H1 (cell line): ENCODE data around the gene SYNJ2BP. TPM values are rescaled to one million over a fixed set of nuclear protein-coding genes. Genes with fewer than 3 reads are reported as not detected.

ENCODE experiments used
- CTCF ChIA-PET: fragments of 300-600 bp; sonication (Branson Sonifier 250); formaldehyde crosslinking; loops from one replicate; lab custom pipeline; 2021; ENCODE audit not compliant: partially characterized antibody; lab: Charles Lee
- POLR2A ChIA-PET: fragments of 300-600 bp; sonication (Branson Sonifier 250); formaldehyde crosslinking; loops from one replicate; lab custom pipeline; 2021; ENCODE audit warnings: inconsistent platforms; ENCODE audit not compliant: partially characterized antibody; lab: Charles Lee
- DNase-seq, 2 experiments: peaks; one replicate each; pipeline versions ENCODE4 v3.0.0 to v3.0.0-alpha.2; 2010 to 2022; ENCODE audit warnings: low spot score in 2 of 2, low read depth in 1 of 2, mixed read lengths in 1 of 2
- FAIRE-seq: peaks from 2 replicates; lab custom pipeline; 2011; peaks lifted over from hg19 to GRCh38; lab: Jason Lieb, UNC
- H2AFZ ChIP-seq: 2 replicates; pipeline ENCODE4 v1.8.1; 2012; ENCODE audit warnings: low read length, inconsistent platforms
- H2AK5ac ChIP-seq: 2 replicates; pipeline ENCODE4 v1.6.1; 2013; ENCODE audit warnings: low read depth, low read length
- H2BK120ac ChIP-seq: replicated peaks from 2 replicates; pipeline ENCODE3; 2013; ENCODE audit warnings: low read depth, low read length, inconsistent platforms
- H2BK12ac ChIP-seq: 2 replicates; pipeline ENCODE4 v1.6.1; 2013; ENCODE audit warnings: low read depth, low read length
- H2BK15ac ChIP-seq: 2 replicates; pipeline ENCODE4 v1.6.1; 2013; ENCODE audit warnings: low read length
- H2BK20ac ChIP-seq: 2 replicates; pipeline ENCODE4 v1.6.1; 2013; ENCODE audit warnings: low read length
- H2BK5ac ChIP-seq: 2 replicates; pipeline ENCODE4 v1.6.1; 2013; ENCODE audit warnings: low read depth, low read length
- H3K14ac ChIP-seq: 2 replicates; pipeline ENCODE4 v1.6.1; 2013; ENCODE audit warnings: inconsistent platforms; ENCODE audit not compliant: insufficient read length
- H3K18ac ChIP-seq: 2 replicates; pipeline ENCODE4 v1.6.1; 2013; ENCODE audit warnings: low read length; ENCODE audit errors: extremely low read depth
- H3K23ac ChIP-seq: 2 replicates; pipeline ENCODE4 v1.6.1; 2013; ENCODE audit warnings: inconsistent platforms; ENCODE audit not compliant: insufficient read length
- H3K23me2 ChIP-seq: 2 replicates; pipeline ENCODE4 v1.6.1; 2013; ENCODE audit warnings: low read depth, low read length
- H3K27ac ChIP-seq: 2 replicates; pipeline ENCODE4 v1.6.1; 2011; ENCODE audit warnings: low read depth, low read length, inconsistent platforms
- H3K27me3 ChIP-seq, 4 experiments: replicated peaks in 1 of 4; 1 replicate in 1 of 4; 2 replicates in 3 of 4; pipeline versions ENCODE4 v1.6.1 to v1.8.1; 2011 to 2013; ENCODE audit warnings: low read length in 3 of 4, mild to moderate bottlenecking in 3 of 4, inconsistent platforms in 2 of 4, mixed read lengths in 2 of 4, moderate library complexity in 1 of 4; ENCODE audit not compliant: control insufficient read depth in 3 of 4, insufficient read depth in 3 of 4; ENCODE audit errors: extremely low read depth in 1 of 4
- H3K36me3 ChIP-seq, 4 experiments: 2 replicates each; pipeline versions ENCODE4 v1.6.1 to v1.8.1; 2011 to 2013; ENCODE audit warnings: mild to moderate bottlenecking in 4 of 4, low read length in 3 of 4, moderate library complexity in 2 of 4, control low read depth in 1 of 4, inconsistent platforms in 1 of 4; ENCODE audit not compliant: insufficient read depth in 4 of 4, control insufficient read depth in 2 of 4
- H3K4ac ChIP-seq: replicated peaks from 2 replicates; pipeline ENCODE3; 2013; ENCODE audit warnings: low read length, low read depth, mixed read lengths, inconsistent platforms; ENCODE audit not compliant: insufficient read length
- H3K4me1 ChIP-seq, 4 experiments: replicated peaks in 1 of 4; 1 replicate in 1 of 4; 2 replicates in 3 of 4; pipeline versions ENCODE4 v1.6.1 to v1.8.1; 2011 to 2013; ENCODE audit warnings: low read length in 3 of 4, inconsistent platforms in 2 of 4, mixed read lengths in 1 of 4; ENCODE audit not compliant: insufficient read depth in 4 of 4, control insufficient read depth in 3 of 4
- H3K4me2 ChIP-seq, 2 experiments: 2 replicates each; pipeline versions ENCODE4 v1.6.1 to v1.8.1; 2011 to 2013; ENCODE audit warnings: low read depth in 2 of 2, low read length in 2 of 2, control low read depth in 1 of 2, inconsistent platforms in 1 of 2, mild to moderate bottlenecking in 1 of 2; ENCODE audit not compliant: insufficient read depth in 1 of 2
- H3K4me3 ChIP-seq, 4 experiments: fragments of 200-600, 300-600 bp in 1 of 4; sonication (generic), shearing (Covaris generic), sonication (Bioruptor Twin) in 1 of 4; 2 replicates each; pipeline versions ENCODE4 v1.5.1 to v1.8.1; 2011 to 2016; ENCODE audit warnings: low read length in 4 of 4, low read depth in 3 of 4, control low read depth in 2 of 4, inconsistent platforms in 2 of 4, mild to moderate bottlenecking in 2 of 4, mixed read lengths in 1 of 4, moderate library complexity in 1 of 4; ENCODE audit not compliant: insufficient read depth in 2 of 4; ENCODE audit errors: extremely low read depth in 1 of 4
- H3K56ac ChIP-seq: replicated peaks from 2 replicates; pipeline ENCODE3; 2013; ENCODE audit warnings: low read depth, mild to moderate bottlenecking, mixed read lengths, low read length, inconsistent platforms; ENCODE audit not compliant: insufficient read length
- H3K79me1 ChIP-seq: 2 replicates; pipeline ENCODE4 v1.6.1; 2013; ENCODE audit warnings: low read depth, low read length, control low read depth
- H3K79me2 ChIP-seq, 2 experiments: 2 replicates each; pipeline versions ENCODE4 v1.6.1 to v1.8.1; 2012 to 2013; ENCODE audit warnings: low read length in 2 of 2, mild to moderate bottlenecking in 2 of 2, inconsistent platforms in 1 of 2; ENCODE audit not compliant: insufficient read depth in 2 of 2, control insufficient read depth in 1 of 2
- H3K9ac ChIP-seq, 4 experiments: replicated peaks in 1 of 4; 1 replicate in 1 of 4; 2 replicates in 3 of 4; pipeline versions ENCODE4 v1.6.1 to v1.8.1; 2011 to 2013; ENCODE audit warnings: low read depth in 3 of 4, low read length in 3 of 4, control low read depth in 2 of 4, mild to moderate bottlenecking in 2 of 4, moderate library complexity in 2 of 4, inconsistent platforms in 1 of 4; ENCODE audit errors: extremely low read depth in 1 of 4
- H3K9me3 ChIP-seq, 2 experiments: 2 replicates each; pipeline versions ENCODE4 v1.6.1 to v1.8.1; 2012 to 2013; ENCODE audit warnings: mild to moderate bottlenecking in 2 of 2, moderate library complexity in 2 of 2, control low read depth in 1 of 2, inconsistent platforms in 1 of 2, low read depth in 1 of 2, low read length in 1 of 2, mixed read lengths in 1 of 2; ENCODE audit not compliant: insufficient read depth in 2 of 2
- H4K20me1 ChIP-seq, 2 experiments: replicated peaks in 1 of 2; 2 replicates each; pipeline versions ENCODE3 to v1.8.1; 2011 to 2013; ENCODE audit warnings: inconsistent platforms in 2 of 2, low read length in 2 of 2, mild to moderate bottlenecking in 1 of 2; ENCODE audit not compliant: insufficient read depth in 2 of 2, control insufficient read depth in 1 of 2
- H4K5ac ChIP-seq: 2 replicates; pipeline ENCODE4 v1.6.1; 2013; ENCODE audit warnings: low read length, low read depth, mixed read lengths, inconsistent platforms; ENCODE audit not compliant: insufficient read length
- H4K8ac ChIP-seq: 2 replicates; pipeline ENCODE4 v1.8.0; 2013; ENCODE audit warnings: mild to moderate bottlenecking, moderate library complexity, low read length, inconsistent platforms; ENCODE audit not compliant: insufficient read depth; ENCODE audit errors: extremely low read depth
- H4K91ac ChIP-seq: replicated peaks from 2 replicates; pipeline ENCODE3; 2013; ENCODE audit warnings: low read length, mixed read lengths, inconsistent platforms; ENCODE audit not compliant: insufficient read length
- CREB1 ChIP-seq: IDR thresholded peaks from 2 replicates; pipeline ENCODE4 v1.6.1; 2012; ENCODE audit warnings: inconsistent platforms
- MAFK ChIP-seq: IDR thresholded peaks from 2 replicates; pipeline ENCODE4 v1.6.1; 2012; ENCODE audit warnings: low read depth, mild to moderate bottlenecking, improper control_type of control experiment, low read length
- SP1 ChIP-seq: IDR thresholded peaks from 2 replicates; pipeline ENCODE4 v1.6.1; 2011; ENCODE audit warnings: low read depth, low read length
- polyA plus RNA-seq, 7 experiments: library from polyadenylated mRNA; depleted of rRNA in 3 of 7; stranded (reverse) in 5 of 7; unstranded in 2 of 7; fragments of >200 nt in 5 of 7; fragments of 200-250 nt in 2 of 7; gene quantifications; 1 replicate in 5 of 7; 2 replicates in 1 of 7; 4 replicates in 1 of 7; pipeline versions ENCODE4 v1.2.1 to v1.2.3, GENCODE V29; 2011 to 2013; ENCODE audit warnings: missing spikeins in 2 of 7, mixed read lengths in 2 of 7
- total RNA-seq: library from RNA; stranded (reverse); fragmentation: NEBNext Ultra II Directional; extraction: Animal tissue kit (Norgen Biotek cat#: 25700); gene quantifications from 2 replicates; pipeline ENCODE4 v1.2.1, GENCODE V29; 2021

SYNJ2BP gene
- total and polyA plus RNA-seq, 2 of the 8 experiments (the other 6 are each of a cell fraction or from before 2014, with no cell fraction given): 9.6 to 30.6 TPM

DNA sequence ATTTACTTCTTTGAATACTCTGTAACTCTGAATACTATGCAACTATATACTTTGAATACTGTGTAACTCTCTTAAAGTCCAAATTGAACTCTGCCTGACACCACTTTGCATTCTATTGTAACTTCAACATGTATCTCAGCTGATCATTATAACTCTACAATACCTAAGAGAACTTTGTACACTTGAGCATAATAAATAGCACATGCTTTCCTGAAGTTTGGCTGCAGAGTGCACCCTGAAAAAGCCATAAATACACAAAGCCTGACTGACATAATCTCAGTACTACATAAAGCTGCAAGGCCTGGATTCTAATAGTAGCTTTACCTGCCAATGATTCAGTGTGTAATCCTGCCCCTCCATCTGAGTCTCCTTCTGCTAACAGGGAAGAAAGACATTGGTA, 36.1 kb downstream of the SYNJ2BP start:
- Histone ChIP-seq H3K27me3 (peaks cover 0 to 1% (median 0%) of the 10 kb centered on the region in 4 experiments; a peak in 1 of 7 replicates), H3K4ac (no peak overlapping the region), H3K23me2 (no peaks in the 10 kb centered on the region; the same call in 1 of the 2 replicates), H3K27ac (no peak overlapping the region), H3K79me1 (no peaks in the 10 kb centered on the region), H3K9ac (no peak overlapping the region), H3K23ac (no peak overlapping the region), H3K4me1 (no peaks in the 10 kb centered on the region), H3K9me3 (no peaks in the 10 kb centered on the region), H4K8ac (no peak overlapping the region), H3K4me3 (no peak overlapping the region), H3K36me3 (no peaks in the 10 kb centered on the region; a peak in 2 of 8 replicates), H4K91ac (no peak overlapping the region), H4K20me1 (no peaks in the 10 kb centered on the region), H2BK15ac (no peak overlapping the region), H3K18ac (no peak overlapping the region), H3K79me2 (no peaks in the 10 kb centered on the region), H2BK120ac (no peak overlapping the region), H2BK5ac (no peak overlapping the region), H3K56ac (no peak overlapping the region), H4K5ac (no peak overlapping the region), H2BK20ac (no peak overlapping the region), H3K4me2 (no peak overlapping the region), H2AK5ac (no peak overlapping the region), H3K14ac (no peak overlapping the region), H2AFZ (no peak overlapping the region), H2BK12ac (no peak overlapping the region)
- DNase-seq (no peak), FAIRE-seq (no peak)
- ChIA-PET POLR2A (no interaction called here), CTCF (interaction anchor here (0.5 to 0.9 kb wide), 3 partner anchors 10 to 22 kb away, joined by 3 read pairs; no protein-coding TSS in a partner anchor)
- TF ChIP-seq SP1 (no peak), CREB1 (no peak), MAFK (no peak)
